ENCODE results near the gene CLCN4. TPM values are rescaled to one million over a fixed set of nuclear protein-coding genes. Genes with fewer than 3 reads are reported as not detected.

CLCN4 gene
- polyA plus RNA-seq, 1 of the 3 experiments (the other 2 are of a cell fraction): 1.1 TPM

DNA sequence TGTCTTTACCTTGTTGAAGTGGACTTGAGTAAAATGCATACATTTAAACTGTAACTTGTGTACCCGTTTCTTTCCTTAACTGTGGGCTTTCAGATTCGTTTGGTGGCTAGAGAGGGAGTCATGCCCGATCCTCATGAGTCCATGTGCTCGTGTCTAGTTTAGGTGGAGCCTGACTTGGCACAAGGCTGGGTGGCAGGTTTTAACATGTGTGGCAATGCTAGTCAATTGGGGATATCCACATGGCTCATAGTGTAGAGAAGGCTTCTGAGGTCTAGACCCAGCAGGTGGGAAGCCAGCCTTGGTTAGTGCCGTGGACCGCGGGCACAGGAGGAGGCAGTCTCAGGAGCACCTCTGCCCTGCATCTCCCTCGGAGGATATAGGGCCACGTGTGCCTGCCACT, 48.5 kb upstream of the CLCN4 start:
- Histone ChIP-seq H2AFZ (ENCODE audit: low read depth) (no peak overlapping the region), H3K36me3 (replicated peaks in 1 of 2; ENCODE audit: control insufficient read depth in 1 of 2, insufficient read depth in 2 of 2, low read length in 1 of 2) (no peaks in the 10 kb centered on the region), H3K9me3 (no peaks in the 10 kb centered on the region), H4K20me1 (ENCODE audit: insufficient read depth) (no peaks in the 10 kb centered on the region), H3K4me1 (ENCODE audit: control insufficient read depth in 1 of 2, insufficient read depth in 2 of 2, low read depth in 1 of 2, low read length in 1 of 2) (peaks cover 0 to 3% of the 10 kb centered on the region in 2 experiments; a peak in 1 of 4 replicates), H3K79me2 (ENCODE audit: insufficient read depth) (no peaks in the 10 kb centered on the region), H3K4me3 (ENCODE audit: low read depth in 2 of 2, low read length in 1 of 2) (no peak overlapping the region), H3K9me2 (no peaks in the 10 kb centered on the region), H3K4me2 (no peak overlapping the region), H3K9ac (no peak overlapping the region), H3K27ac (ENCODE audit: low read depth in 2 of 2, low read length in 1 of 2) (no peak overlapping the region), H3F3A (replicated peaks; ENCODE audit: insufficient read depth) (no peaks in the 10 kb centered on the region), H3K27me3 (ENCODE audit: insufficient read depth) (no peaks in the 10 kb centered on the region; the same call in 1 of the 2 replicates)
- ChIA-PET POLR2A (no interaction called here), CTCF (interaction anchor here (6.9 kb wide), 1 partner anchor 12 kb away, joined by 45 read pairs; no protein-coding TSS in a partner anchor)
- WGBS (ENCODE audit: low lambda C conversion rate): 59% methylated on average over 9 of the region's 9 CpGs
- no peak for DNase-seq
- no peak for TF ChIP-seq FOSL2 (IDR thresholded peaks at IDR 0.05; ENCODE audit: borderline replicate concordance, low read depth)
- no peak for TF ChIP-seq RXRA (IDR thresholded peaks at IDR 0.05; ENCODE audit: borderline replicate concordance, low read depth)
- no peak for TF ChIP-seq GATA2 (CRISPR knock-in tag; IDR thresholded peaks at IDR 0.05)
- TF ChIP-seq, protein P1, sequence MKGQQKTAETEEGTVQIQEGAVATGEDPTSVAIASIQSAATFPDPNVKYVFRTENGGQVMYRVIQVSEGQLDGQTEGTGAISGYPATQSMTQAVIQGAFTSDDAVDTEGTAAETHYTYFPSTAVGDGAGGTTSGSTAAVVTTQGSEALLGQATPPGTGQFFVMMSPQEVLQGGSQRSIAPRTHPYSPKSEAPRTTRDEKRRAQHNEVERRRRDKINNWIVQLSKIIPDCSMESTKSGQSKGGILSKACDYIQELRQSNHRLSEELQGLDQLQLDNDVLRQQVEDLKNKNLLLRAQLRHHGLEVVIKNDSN (IDR thresholded peaks at IDR 0.05; ENCODE audit: borderline replicate concordance, low read depth): no peak
- no peak for TF ChIP-seq ZBTB33 (IDR thresholded peaks at IDR 0.05; ENCODE audit: borderline replicate concordance, low read depth)
- no peak for TF ChIP-seq USF2 (IDR thresholded peaks at IDR 0.05; ENCODE audit: borderline replicate concordance, low read depth, low read length)
- no peak for TF ChIP-seq SMC3 (IDR thresholded peaks at IDR 0.05; ENCODE audit: low read depth, low read length)

DNA sequence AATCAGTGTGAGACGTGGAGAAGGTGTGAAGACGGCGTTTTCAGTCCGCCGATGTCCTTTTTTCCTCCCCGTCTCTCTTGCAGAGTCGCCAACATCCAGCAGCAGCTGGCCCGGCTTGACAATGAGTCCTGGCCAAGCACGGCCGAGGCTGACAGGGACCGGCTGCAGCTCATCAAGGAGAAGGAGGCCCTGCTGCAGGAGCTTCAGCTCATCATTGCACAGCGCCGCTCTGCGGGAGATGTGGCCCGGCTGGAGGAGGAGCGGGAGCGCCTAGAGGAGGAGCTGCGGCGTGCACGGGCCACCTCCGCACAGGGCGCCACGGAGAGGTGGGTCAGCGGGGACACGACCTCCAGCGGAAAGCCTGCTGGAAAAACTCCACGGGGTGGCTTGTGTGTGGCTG, 47.1 kb upstream of the CLCN4 start:
- H3K79me2 ChIP-seq (ENCODE audit: insufficient read depth): no peaks in the 10 kb centered on the region
- peaks cover 0 to 3% of the 10 kb centered on the region in 2 experiments; a peak in 1 of 4 replicates for H3K4me1 ChIP-seq (ENCODE audit: control insufficient read depth in 1 of 2, insufficient read depth in 2 of 2, low read depth in 1 of 2, low read length in 1 of 2)
- no peaks in the 10 kb centered on the region for H3K9me3 ChIP-seq
- no peaks in the 10 kb centered on the region for H3K9me2 ChIP-seq
- H2AFZ ChIP-seq (ENCODE audit: low read depth): no peak overlapping the region
- POLR2A ChIA-PET: no interaction called here
- H3F3A ChIP-seq (replicated peaks; ENCODE audit: insufficient read depth): no peaks in the 10 kb centered on the region
- no peak overlapping the region for H3K27ac ChIP-seq (ENCODE audit: low read depth in 2 of 2, low read length in 1 of 2)
- no peak for TF ChIP-seq TEAD4 (IDR thresholded peaks at IDR 0.05; ENCODE audit: borderline replicate concordance, insufficient read depth)
- no peak for TF ChIP-seq ELF1 (IDR thresholded peaks at IDR 0.05)
- TF ChIP-seq ZBTB33 (IDR thresholded peaks at IDR 0.05; ENCODE audit: borderline replicate concordance, low read depth): no peak
- no peak for TF ChIP-seq EP300 (IDR thresholded peaks at IDR 0.05; ENCODE audit: borderline replicate concordance in 1 of 2, low read depth in 1 of 2, low read length in 1 of 2)
- TF ChIP-seq, protein P2, sequence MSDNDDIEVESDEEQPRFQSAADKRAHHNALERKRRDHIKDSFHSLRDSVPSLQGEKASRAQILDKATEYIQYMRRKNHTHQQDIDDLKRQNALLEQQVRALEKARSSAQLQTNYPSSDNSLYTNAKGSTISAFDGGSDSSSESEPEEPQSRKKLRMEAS (IDR thresholded peaks at IDR 0.05; ENCODE audit: low read depth): no peak
- TF ChIP-seq FOXM1 (IDR thresholded peaks at IDR 0.05; ENCODE audit: low read depth): no peak
- no peak for TF ChIP-seq RAD21 (IDR thresholded peaks at IDR 0.05; ENCODE audit: low read length)
- TF ChIP-seq RXRA (IDR thresholded peaks at IDR 0.05; ENCODE audit: borderline replicate concordance, low read depth): no peak
- no peak for TF ChIP-seq JUND (IDR thresholded peaks at IDR 0.05)
- no peak for TF ChIP-seq SMC3 (IDR thresholded peaks at IDR 0.05; ENCODE audit: low read depth, low read length)
- TF ChIP-seq USF2 (IDR thresholded peaks at IDR 0.05; ENCODE audit: borderline replicate concordance, low read depth, low read length): no peak
- TF ChIP-seq FOSL2 (IDR thresholded peaks at IDR 0.05; ENCODE audit: borderline replicate concordance, low read depth): no peak
- TF ChIP-seq SIN3A (IDR thresholded peaks at IDR 0.05; ENCODE audit: borderline replicate concordance, low read depth, low read length): no peak
- no peak for TF ChIP-seq RFX5 (IDR thresholded peaks at IDR 0.05; ENCODE audit: low read length)
- TF ChIP-seq, protein P1 (IDR thresholded peaks at IDR 0.05; ENCODE audit: borderline replicate concordance, low read depth): no peak
- TF ChIP-seq NFIC (IDR thresholded peaks at IDR 0.05; ENCODE audit: borderline replicate concordance): no peak
- no peak overlapping the region for H3K9ac ChIP-seq
- no peaks in the 10 kb centered on the region; the same call in 1 of the 2 replicates for H3K27me3 ChIP-seq (ENCODE audit: insufficient read depth)
- CTCF ChIA-PET: interaction anchor here (6.9 kb wide), 1 partner anchor 10 kb away, joined by 45 read pairs; no protein-coding TSS in a partner anchor
- no peaks in the 10 kb centered on the region for H4K20me1 ChIP-seq (ENCODE audit: insufficient read depth)
- DNase-seq: no peak
- no peak overlapping the region for H3K4me2 ChIP-seq
- no peak overlapping the region for H3K4me3 ChIP-seq (ENCODE audit: low read depth in 2 of 2, low read length in 1 of 2)
- WGBS (ENCODE audit: low lambda C conversion rate): 59% methylated on average over 20 of the region's 27 CpGs
- no peaks in the 10 kb centered on the region for H3K36me3 ChIP-seq (replicated peaks in 1 of 2; ENCODE audit: control insufficient read depth in 1 of 2, insufficient read depth in 2 of 2, low read length in 1 of 2)

Data from SK-N-SH (cell line).